ENCODE results near the gene RTN4R.

DNA sequence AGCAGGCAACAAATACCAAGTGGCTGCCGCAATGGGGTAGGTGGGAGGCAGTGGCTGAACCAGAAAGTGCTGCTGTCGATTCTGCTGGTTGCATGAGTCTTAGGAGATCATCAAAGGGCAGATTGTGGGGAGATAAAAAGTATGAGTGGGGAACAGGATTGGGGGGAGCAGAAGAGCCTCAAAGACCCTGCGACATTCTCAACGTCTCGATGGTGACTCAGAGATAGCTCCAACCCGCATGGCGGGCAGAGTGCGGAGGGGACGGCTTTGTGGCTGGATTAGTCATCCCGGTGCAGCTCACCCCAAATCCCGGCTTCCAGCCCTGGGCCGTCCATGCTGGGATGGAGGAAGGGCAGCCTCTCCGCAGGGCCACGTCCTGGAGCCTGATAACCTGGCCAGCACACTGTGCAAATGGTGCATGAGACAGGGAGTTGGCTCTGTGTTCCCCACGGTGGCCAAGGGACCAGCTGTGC is 11.6 kb upstream of the RTN4R start:
- TF ChIP-seq, protein P1, sequence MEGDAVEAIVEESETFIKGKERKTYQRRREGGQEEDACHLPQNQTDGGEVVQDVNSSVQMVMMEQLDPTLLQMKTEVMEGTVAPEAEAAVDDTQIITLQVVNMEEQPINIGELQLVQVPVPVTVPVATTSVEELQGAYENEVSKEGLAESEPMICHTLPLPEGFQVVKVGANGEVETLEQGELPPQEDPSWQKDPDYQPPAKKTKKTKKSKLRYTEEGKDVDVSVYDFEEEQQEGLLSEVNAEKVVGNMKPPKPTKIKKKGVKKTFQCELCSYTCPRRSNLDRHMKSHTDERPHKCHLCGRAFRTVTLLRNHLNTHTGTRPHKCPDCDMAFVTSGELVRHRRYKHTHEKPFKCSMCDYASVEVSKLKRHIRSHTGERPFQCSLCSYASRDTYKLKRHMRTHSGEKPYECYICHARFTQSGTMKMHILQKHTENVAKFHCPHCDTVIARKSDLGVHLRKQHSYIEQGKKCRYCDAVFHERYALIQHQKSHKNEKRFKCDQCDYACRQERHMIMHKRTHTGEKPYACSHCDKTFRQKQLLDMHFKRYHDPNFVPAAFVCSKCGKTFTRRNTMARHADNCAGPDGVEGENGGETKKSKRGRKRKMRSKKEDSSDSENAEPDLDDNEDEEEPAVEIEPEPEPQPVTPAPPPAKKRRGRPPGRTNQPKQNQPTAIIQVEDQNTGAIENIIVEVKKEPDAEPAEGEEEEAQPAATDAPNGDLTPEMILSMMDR (IDR thresholded peaks at IDR 0.05), result no peak
- TF ChIP-seq POLR2A (IDR thresholded peaks at IDR 0.05) (no peak), EP300 (IDR thresholded peaks at IDR 0.05) (no peak)
